B cell (primary cell): ENCODE measurements around the gene CNBP.

Experiments
- EZH2 ChIP-seq: IDR thresholded peaks from 2 replicates; pipeline ENCODE4 v1.6.1; 2012; ENCODE audit warnings: borderline replicate concordance, low read depth, mild to moderate bottlenecking, moderate library complexity, low read length; ENCODE audit not compliant: insufficient read depth, poor library complexity, severe bottlenecking
- TF ChIP-seq, protein P1 (sequence below): fragments of 200-600 bp; IDR thresholded peaks from one replicate; pipeline ENCODE4 v1.8.0; 2022; ENCODE audit warnings: antibody characterized with exemption, mild to moderate bottlenecking

DNA sequence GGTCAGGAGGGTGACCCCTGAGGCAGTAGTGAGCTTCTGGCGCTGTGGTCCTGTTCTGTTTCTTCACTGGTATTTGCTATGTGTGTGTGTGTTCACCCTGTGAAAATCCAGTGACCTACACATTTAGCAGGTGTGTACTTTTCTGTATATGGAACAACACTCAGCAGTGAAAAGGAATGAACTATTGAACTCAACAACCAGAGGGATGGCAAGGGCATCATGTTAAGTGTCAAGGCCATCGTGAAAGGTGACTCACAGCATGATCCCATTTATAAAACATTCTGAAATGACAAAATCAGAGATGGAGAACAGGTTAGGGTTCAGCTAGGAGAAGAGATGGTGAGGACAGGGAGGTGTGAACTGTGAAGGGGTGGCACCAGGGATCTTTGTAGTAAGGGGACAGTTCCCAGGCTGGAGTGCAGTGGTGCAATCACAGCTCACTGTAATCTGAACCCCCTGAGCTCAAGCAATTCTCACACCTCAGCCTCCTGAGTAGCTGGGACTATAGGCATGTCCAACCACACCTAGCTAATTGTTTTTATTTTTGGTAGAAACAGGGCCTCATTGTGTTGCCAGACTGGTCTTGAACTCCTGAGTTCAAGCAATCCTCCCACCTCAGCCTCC lies 52.1 kb downstream of the CNBP start:
- TF ChIP-seq, protein P1, sequence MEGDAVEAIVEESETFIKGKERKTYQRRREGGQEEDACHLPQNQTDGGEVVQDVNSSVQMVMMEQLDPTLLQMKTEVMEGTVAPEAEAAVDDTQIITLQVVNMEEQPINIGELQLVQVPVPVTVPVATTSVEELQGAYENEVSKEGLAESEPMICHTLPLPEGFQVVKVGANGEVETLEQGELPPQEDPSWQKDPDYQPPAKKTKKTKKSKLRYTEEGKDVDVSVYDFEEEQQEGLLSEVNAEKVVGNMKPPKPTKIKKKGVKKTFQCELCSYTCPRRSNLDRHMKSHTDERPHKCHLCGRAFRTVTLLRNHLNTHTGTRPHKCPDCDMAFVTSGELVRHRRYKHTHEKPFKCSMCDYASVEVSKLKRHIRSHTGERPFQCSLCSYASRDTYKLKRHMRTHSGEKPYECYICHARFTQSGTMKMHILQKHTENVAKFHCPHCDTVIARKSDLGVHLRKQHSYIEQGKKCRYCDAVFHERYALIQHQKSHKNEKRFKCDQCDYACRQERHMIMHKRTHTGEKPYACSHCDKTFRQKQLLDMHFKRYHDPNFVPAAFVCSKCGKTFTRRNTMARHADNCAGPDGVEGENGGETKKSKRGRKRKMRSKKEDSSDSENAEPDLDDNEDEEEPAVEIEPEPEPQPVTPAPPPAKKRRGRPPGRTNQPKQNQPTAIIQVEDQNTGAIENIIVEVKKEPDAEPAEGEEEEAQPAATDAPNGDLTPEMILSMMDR = no peak
- TF ChIP-seq EZH2 = no peak
